GM10266 (cell line): ENCODE measurements around the gene CKM.

ENCODE experiments used
- DNase-seq: peaks from one replicate; pipeline ENCODE4 v3.0.0; 2012; ENCODE audit errors: extremely low spot score
- CTCF ChIP-seq: IDR thresholded peaks from 2 replicates; pipeline ENCODE4 v1.5.1; 2012; ENCODE audit warnings: mild to moderate bottlenecking, low read depth; ENCODE audit not compliant: control insufficient read depth, insufficient read depth; ENCODE audit errors: missing control alignments

Gene CKM

GRCh38 chr19:45258862-45259261, 63.8 kb downstream of the CKM start:
- TF ChIP-seq CTCF: no peak

GRCh38 chr19:45256836-45257235, 65.8 kb downstream of the CKM start:
- no peak for TF ChIP-seq CTCF
- no peak for DNase-seq

More at GRCh38 chr19:45258862-45259261, 63.8 kb downstream of the CKM start:
- no peak for DNase-seq
